GM12872 (cell line): ENCODE measurements around the gene TMEM72.

Source experiments
- TF ChIP-seq, protein P1 (sequence below): IDR thresholded peaks from 3 replicates; pipeline ENCODE4 v1.5.1; 2011; ENCODE audit warnings: low read depth, mild to moderate bottlenecking, low read length, moderate library complexity; ENCODE audit not compliant: insufficient read depth

TMEM72 gene

GRCh38 chr10:44937196-44938005, 26.3 kb downstream of the TMEM72 start:
- TF ChIP-seq, protein P1, sequence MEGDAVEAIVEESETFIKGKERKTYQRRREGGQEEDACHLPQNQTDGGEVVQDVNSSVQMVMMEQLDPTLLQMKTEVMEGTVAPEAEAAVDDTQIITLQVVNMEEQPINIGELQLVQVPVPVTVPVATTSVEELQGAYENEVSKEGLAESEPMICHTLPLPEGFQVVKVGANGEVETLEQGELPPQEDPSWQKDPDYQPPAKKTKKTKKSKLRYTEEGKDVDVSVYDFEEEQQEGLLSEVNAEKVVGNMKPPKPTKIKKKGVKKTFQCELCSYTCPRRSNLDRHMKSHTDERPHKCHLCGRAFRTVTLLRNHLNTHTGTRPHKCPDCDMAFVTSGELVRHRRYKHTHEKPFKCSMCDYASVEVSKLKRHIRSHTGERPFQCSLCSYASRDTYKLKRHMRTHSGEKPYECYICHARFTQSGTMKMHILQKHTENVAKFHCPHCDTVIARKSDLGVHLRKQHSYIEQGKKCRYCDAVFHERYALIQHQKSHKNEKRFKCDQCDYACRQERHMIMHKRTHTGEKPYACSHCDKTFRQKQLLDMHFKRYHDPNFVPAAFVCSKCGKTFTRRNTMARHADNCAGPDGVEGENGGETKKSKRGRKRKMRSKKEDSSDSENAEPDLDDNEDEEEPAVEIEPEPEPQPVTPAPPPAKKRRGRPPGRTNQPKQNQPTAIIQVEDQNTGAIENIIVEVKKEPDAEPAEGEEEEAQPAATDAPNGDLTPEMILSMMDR: no peak

GRCh38 chr10:44938956-44939355, 27.8 kb downstream of the TMEM72 start:
- TF ChIP-seq, protein P1: no peak

DNA sequence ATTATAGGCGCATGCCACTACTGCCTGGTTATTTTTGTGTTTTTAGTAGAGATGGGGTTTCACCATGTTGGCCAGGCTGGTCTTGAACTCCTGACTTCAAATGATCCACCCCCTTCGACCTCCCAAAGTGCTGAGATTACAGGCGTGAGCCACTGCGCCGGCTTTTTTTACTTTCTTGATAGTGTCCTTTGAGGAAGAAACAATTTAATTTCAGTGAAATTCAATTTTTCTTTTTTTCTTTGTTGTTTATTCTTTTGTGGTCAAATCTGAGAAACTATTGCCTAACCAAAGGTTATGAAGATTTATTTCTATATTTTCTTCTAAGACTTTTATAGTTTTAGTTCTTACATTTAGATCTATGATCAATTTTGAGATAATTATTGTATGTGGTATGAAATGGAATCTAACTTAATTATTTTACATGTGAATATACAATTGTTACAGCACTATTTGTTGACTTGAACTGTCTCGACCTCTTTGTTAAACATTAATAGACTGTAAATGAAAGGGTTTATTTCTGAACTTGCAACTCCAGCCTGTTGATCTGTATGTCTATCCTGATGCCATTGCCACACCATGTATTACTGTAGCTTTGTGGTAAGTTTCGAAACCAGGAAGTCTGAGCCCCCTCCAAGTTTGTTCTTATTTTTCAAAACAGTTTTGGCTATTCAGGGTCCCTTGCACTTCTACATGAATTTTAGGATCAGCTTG, 28.7 kb downstream of the TMEM72 start:
- TF ChIP-seq, protein P1: no peak

DNA sequence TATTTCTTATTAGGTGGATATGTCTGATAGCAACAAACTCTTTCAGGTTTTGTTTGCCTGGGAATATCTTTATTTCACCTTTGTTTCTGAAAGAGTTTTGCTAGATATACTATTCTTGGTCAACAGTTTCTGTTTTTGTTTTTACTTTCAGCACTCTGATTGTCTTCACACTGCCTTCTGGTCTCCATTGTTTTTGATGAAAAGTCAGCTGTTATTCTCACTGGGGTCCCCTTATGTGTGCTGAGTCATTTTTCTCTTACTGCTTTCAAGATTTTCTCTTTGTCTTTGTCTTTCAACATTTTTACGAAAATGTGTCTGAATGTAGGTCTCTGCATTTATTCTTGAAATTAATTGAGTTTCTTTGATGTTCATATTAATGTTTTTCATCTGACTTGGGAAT, 33.2 kb downstream of the TMEM72 start:
- TF ChIP-seq, protein P1: no peak

DNA sequence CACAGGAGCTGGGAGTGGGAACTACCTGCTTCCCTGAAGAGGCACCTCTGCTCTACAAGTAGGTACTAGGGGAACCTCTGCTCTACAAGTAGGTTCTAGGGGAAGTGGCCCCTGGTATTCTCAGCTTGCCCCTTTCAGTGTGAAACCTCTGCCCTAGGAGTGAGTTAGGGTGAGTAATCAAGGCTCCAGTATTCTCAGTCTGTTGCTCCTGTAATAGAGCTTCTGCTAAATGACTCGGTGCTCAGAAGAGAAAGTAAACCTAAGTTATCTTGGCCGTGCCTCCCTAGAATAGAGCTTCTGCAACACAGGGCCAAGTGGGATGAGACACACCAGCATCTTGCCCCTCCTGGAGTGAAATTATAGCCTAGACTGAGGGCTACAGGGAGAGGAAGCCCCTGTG, 35.1 kb downstream of the TMEM72 start:
- TF ChIP-seq, protein P1: no peak

DNA sequence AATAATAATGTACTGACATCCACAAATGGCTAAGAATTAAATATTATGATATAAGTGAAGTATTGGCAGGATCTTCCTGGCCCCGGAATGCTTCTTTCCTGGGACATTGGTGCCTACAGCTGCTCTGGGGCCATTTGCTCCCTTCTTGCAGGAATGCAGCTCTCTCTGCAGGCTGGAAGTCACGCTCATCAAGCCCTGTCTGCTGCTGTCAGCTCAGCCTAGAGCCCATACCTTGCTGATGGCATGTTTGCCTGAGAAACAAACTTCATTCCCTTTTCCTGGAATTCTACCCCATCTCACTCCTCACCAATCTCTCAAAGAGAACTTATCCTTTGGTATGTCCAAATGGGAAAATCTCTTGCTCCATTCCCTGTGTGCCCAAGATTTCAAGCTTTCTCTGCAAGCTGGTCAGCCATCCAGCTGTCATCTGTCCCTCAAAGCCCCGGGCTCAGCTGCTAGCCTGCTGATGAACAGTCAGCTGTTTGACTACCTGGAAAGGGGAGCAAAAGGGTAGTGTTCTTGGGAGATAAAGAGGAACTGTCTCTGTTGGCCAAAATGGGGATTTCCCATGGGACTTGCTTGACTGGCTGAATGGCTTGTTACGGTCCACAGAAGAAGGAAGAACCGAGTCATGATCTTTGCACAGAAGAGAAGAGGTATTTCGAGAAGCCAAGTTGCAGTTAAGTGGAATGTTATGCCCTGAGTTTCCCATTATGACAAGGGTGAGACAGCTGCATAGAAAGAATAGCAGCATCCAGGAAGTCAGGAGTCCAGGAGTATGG, 36.4 kb downstream of the TMEM72 start:
- TF ChIP-seq, protein P1: no peak

- TF ChIP-seq, protein P1: no peak
Observed at GRCh38 chr10:44948642-44949041, 37.5 kb downstream of the TMEM72 start.
